Measurements from ENCODE around the gene AKT1S1.

The AKT1S1 gene

GRCh38 chr19:49855676-49856573, 21.2 kb downstream of the AKT1S1 start:
- H3K36me3 Mint-ChIP-seq (ENCODE audit: insufficient read depth): peaks cover 35% of the 10 kb centered on the region
- peaks cover 16 to 17% of the 10 kb centered on the region in 2 donors for H3K4me1 Mint-ChIP-seq (ENCODE audit: low read depth in 2 of 2)
- no peaks in the 10 kb centered on the region for H3K27me3 Mint-ChIP-seq
- ATAC-seq (replicated peaks) (no peak), DNase-seq (no peak)
- no peaks in the 10 kb centered on the region for H3K9me3 Mint-ChIP-seq
- H3K27ac Mint-ChIP-seq: peak overlapping the region in 1 of 2 donors; percentile 73
- no peak overlapping the region for H3K4me3 Mint-ChIP-seq

GRCh38 chr19:49855277-49855675, 21.9 kb downstream of the AKT1S1 start:
- Mint-ChIP-seq H3K9me3 (no peaks in the 10 kb centered on the region), H3K36me3 (ENCODE audit: insufficient read depth) (peaks cover 35% of the 10 kb centered on the region), H3K27ac (peak overlapping the region in 1 of 2 donors; percentile 73), H3K4me1 (ENCODE audit: low read depth in 2 of 2) (peaks cover 16 to 19% of the 10 kb centered on the region in 2 donors), H3K27me3 (no peaks in the 10 kb centered on the region), H3K4me3 (no peak overlapping the region)
- DNase-seq (no peak), ATAC-seq (replicated peaks) (no peak)

DNA sequence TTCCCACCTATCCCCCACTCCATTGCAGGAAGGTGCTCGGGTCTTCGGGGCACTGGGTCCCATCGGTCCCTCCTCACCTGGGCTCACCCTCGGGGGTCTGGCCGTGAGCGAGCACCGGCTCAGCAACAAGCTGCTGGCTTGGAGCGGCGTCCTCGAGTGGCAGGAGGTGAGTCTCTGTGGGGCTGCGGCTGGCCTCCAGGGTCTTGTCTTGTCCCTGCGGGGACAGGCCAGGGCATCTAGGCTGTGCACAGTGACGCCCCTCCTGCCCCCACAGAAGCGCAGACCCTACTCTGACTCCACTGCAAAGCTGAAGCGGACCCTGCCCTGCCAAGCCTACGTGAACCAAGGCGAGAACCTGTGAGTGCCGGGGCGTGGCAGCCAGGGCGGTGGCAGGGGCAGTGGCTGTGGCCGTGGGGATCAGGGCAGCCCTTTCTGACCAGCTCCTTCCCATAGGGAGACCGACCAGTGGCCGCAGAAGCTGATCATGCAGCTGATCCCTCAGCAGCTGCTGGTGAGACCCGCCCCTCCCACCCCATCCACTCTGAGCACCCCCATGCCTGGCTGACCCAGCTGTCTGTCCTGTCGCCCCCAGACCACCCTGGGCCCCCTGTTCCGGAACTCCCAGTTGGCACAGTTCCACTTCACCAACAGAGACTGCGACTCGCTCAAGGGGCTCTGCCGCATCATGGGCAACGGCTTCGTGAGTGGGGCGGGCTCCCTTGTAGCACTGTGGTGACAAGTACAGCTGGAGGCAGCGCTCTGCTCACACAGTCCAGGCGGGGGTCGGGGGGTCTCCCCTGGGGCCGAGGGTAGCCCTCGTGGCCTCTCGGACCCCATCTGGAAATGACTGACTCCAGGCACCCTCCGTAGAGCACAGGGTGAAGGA, 22.5 kb downstream of the AKT1S1 start:
- Mint-ChIP-seq H3K4me1 (ENCODE audit: low read depth in 2 of 2) (peaks cover 22 to 23% of the 10 kb centered on the region in 2 donors), H3K4me3 (no peak overlapping the region), H3K27ac (peak overlapping the region in 1 of 2 donors; percentile 73), H3K36me3 (ENCODE audit: insufficient read depth) (peaks cover 32% of the 10 kb centered on the region), H3K27me3 (no peaks in the 10 kb centered on the region), H3K9me3 (no peaks in the 10 kb centered on the region)
- DNase-seq: no peak
- no peak for ATAC-seq (replicated peaks)

- Mint-ChIP-seq H3K9me3 (no peaks in the 10 kb centered on the region), H3K4me1 (ENCODE audit: low read depth in 2 of 2) (peaks cover 27% of the 10 kb centered on the region in 2 donors), H3K27ac (peak overlapping the region in 1 of 2 donors; percentile 12), H3K27me3 (no peaks in the 10 kb centered on the region), H3K4me3 (no peak overlapping the region), H3K36me3 (ENCODE audit: insufficient read depth) (peaks cover 30% of the 10 kb centered on the region)
- DNase-seq (no peak), ATAC-seq (replicated peaks) (no peak)
Measured at GRCh38 chr19:49853852-49854377, 23.2 kb downstream of the AKT1S1 start.

DNA sequence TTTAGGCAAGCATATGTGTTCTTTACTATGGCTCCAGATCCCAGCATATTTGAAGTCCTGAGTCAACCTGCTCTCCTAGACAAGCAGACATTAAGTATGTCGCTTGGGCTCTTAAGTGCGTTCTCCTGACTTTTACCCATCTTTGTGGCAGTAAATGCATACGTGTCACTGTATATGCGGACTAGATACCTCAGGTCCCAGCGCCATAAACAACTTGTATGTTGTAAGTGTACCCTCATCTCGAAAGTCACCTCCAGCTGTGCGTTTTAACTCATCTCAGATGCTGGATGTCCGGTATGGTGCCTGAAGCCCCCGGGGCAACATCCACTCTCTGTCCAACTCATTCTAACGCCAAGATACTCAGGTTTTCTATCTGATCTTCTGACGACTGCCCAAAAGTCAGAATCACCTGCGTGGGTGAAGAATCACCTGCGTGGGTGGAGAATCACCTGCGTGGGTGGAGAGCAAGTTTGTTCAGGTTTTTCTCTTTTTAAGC, 24.5 kb downstream of the AKT1S1 start:
- DNase-seq (no peak), ATAC-seq (replicated peaks) (no peak)
- H3K4me1 Mint-ChIP-seq (ENCODE audit: low read depth in 2 of 2): peaks cover 34 to 38% of the 10 kb centered on the region in 2 donors
- no peaks in the 10 kb centered on the region for H3K9me3 Mint-ChIP-seq
- peak overlapping the region; percentile 78 to 83 for H3K4me3 Mint-ChIP-seq
- H3K27me3 Mint-ChIP-seq: no peaks in the 10 kb centered on the region
- H3K36me3 Mint-ChIP-seq (ENCODE audit: insufficient read depth): peaks cover 22% of the 10 kb centered on the region
- H3K27ac Mint-ChIP-seq: peak overlapping the region; percentile 55 to 56

GRCh38 chr19:49851456-49852259, 25.5 kb downstream of the AKT1S1 start:
- Mint-ChIP-seq H3K27me3 (no peaks in the 10 kb centered on the region), H3K4me3 (peak overlapping the region; percentile 78 to 83), H3K4me1 (ENCODE audit: low read depth in 2 of 2) (peaks cover 34 to 38% of the 10 kb centered on the region in 2 donors), H3K9me3 (no peaks in the 10 kb centered on the region), H3K27ac (peak overlapping the region in 1 of 2 donors; percentile 55), H3K36me3 (ENCODE audit: insufficient read depth) (peaks cover 19% of the 10 kb centered on the region)
- DNase-seq: no peak
- no peak for ATAC-seq (replicated peaks)

- Mint-ChIP-seq H3K27ac (peak within 1 kb of the TSS; percentile 94 to 96), H3K4me1 (ENCODE audit: low read depth in 2 of 2) (peaks cover 34 to 38% of the 10 kb centered on the region in 2 donors), H3K27me3 (no peaks in the 10 kb centered on the region), H3K9me3 (no peaks in the 10 kb centered on the region), H3K4me3 (peak within 1 kb of the TSS; percentile 87 to 89), H3K36me3 (ENCODE audit: insufficient read depth) (peaks cover 17% of the 10 kb centered on the region)
- DNase-seq (peak; percentile 88 to 91 (median 89)), ATAC-seq (replicated peaks) (peak; percentile 86)
Measured at GRCh38 chr19:49850487-49851342, 26.4 kb downstream of the AKT1S1 start, which contains the start of gene PTOV1. TSS of gene PTOV1 (plus strand) at chr19:49851159.

GRCh38 chr19:49850221-49850486, 27.0 kb downstream of the AKT1S1 start:
- Mint-ChIP-seq H3K4me3 (peak overlapping the region; percentile 87 to 89), H3K4me1 (ENCODE audit: low read depth in 2 of 2) (peaks cover 34 to 35% of the 10 kb centered on the region in 2 donors), H3K9me3 (no peaks in the 10 kb centered on the region), H3K27ac (peak overlapping the region; percentile 94 to 96), H3K27me3 (no peaks in the 10 kb centered on the region), H3K36me3 (ENCODE audit: insufficient read depth) (peaks cover 12% of the 10 kb centered on the region)
- DNase-seq (no peak), ATAC-seq (replicated peaks) (no peak)

DNA sequence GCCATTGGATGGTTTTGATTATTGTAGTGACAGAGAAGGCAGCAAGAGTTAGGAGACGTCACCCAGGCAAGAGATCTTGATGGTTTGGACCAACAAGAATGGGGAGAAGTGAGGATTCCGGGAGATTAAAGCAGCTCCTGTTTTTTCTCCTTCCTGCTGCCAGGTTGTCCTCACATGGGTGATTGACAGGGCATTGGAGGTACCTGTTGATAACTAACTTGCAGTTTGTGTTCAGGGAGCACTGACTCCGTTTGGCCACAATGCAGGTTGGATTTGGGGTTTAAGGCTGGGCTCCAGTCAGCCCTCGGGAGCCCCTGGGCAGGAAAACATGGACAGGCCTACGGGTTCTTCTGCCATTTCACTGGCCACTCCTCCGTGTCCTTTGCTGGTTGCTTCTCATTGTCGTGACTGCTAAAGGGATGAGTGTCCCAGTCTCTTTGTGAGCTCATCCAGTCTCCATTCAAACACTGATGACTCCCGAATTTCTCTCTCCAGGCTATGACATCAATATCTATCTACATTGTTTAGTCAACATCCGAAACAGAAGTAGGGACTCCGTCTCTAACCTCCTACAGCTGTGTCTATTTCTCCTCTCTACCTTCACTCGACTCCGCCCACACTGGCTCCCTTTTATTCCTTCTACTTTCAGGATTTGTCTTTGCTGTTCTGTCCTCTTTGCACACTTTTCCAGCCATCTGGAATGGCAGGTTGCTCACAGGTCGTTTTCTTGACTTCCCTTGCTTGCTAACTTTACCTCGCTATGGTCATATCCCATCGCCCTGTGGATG, 27.5 kb downstream of the AKT1S1 start:
- Mint-ChIP-seq H3K4me3 (peak overlapping the region; percentile 87 to 89), H3K36me3 (ENCODE audit: insufficient read depth) (peaks cover 10% of the 10 kb centered on the region)

DNA sequence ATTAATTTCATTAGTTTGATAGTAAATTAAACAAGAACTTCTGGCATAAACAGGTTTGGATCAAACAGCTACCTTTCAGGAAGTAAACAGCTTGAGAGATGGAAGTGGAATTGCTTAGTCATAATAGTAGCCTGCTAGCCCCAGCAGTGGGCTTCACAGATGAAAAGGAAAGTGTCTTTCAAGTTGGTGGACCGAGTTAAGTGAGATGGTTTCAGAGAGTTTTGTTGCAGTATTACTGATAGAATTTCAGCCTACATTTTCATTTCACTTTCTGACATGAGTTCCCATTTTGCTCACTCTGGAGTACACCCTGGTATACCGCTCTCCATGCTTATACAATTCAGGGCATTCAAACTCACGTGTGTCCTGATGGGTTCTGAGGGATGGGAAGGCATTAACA, 28.2 kb downstream of the AKT1S1 start:
- peaks cover 10% of the 10 kb centered on the region for H3K36me3 Mint-ChIP-seq (ENCODE audit: insufficient read depth)
- DNase-seq: no peak
- no peak for ATAC-seq (replicated peaks)
- no peak overlapping the region for H3K27ac Mint-ChIP-seq
- peaks cover 32 to 33% of the 10 kb centered on the region in 2 donors for H3K4me1 Mint-ChIP-seq (ENCODE audit: low read depth in 2 of 2)
- H3K9me3 Mint-ChIP-seq: no peaks in the 10 kb centered on the region
- H3K4me3 Mint-ChIP-seq: peak overlapping the region; percentile 34 to 49
- H3K27me3 Mint-ChIP-seq: no peaks in the 10 kb centered on the region

More for the DNA sequence above, 27.5 kb downstream of the AKT1S1 start:
- peaks cover 34 to 35% of the 10 kb centered on the region in 2 donors for H3K4me1 Mint-ChIP-seq (ENCODE audit: low read depth in 2 of 2)
- H3K27ac Mint-ChIP-seq: peak overlapping the region; percentile 94 to 96
- H3K27me3 Mint-ChIP-seq: no peaks in the 10 kb centered on the region
- DNase-seq (no peak), ATAC-seq (replicated peaks) (no peak)
- no peaks in the 10 kb centered on the region for H3K9me3 Mint-ChIP-seq

All from effector memory CD8-positive, alpha-beta T cell (primary cell).